Panc1 (cell line): ENCODE data around the gene OLFML1.

Source experiments
- POLR2AphosphoS5 ChIP-seq: IDR thresholded peaks from 2 replicates; pipeline ENCODE4 v1.6.1; 2012; ENCODE audit warnings: mild to moderate bottlenecking, low read depth, low read length, moderate library complexity
- SIN3A ChIP-seq: IDR thresholded peaks from 2 replicates; pipeline ENCODE4 v1.6.1; 2012; ENCODE audit warnings: low read depth, mild to moderate bottlenecking, low read length, moderate library complexity, borderline replicate concordance; ENCODE audit not compliant: insufficient read depth
- TF ChIP-seq, protein P1 (sequence below): fragments of 450-650 bp; IDR thresholded peaks from 2 replicates; pipeline ENCODE4 v1.5.1; 2017; ENCODE audit warnings: mild to moderate bottlenecking
- TF ChIP-seq, protein P2 (sequence below), 2 experiments: IDR thresholded peaks; 2 replicates each; pipeline ENCODE4 v1.6.1; 2011 to 2012; ENCODE audit warnings: low read depth in 2 of 2, control low read depth in 1 of 2, low read length in 1 of 2, mild to moderate bottlenecking in 1 of 2, moderate library complexity in 1 of 2; ENCODE audit not compliant: insufficient read depth in 1 of 2

DNA sequence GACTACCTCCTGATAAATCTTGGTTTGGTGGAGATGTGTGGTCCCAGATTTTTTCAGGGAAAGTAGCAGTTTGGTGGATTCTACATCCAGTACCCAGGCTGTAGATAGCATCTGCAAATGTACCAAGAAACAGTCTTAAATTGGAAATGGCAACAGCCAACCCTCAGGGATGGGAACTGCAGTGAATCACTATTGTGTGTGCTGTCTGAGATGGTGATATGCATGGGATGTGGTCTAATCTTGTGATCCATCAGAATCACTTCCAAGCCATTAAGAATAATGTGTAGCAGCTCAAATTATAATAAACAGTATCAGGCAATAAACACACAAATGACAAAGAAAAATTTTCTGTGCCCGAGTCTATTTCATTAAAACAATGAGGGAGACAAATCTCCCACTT is 3.4 kb downstream of the OLFML1 start:
- TF ChIP-seq, protein P1, sequence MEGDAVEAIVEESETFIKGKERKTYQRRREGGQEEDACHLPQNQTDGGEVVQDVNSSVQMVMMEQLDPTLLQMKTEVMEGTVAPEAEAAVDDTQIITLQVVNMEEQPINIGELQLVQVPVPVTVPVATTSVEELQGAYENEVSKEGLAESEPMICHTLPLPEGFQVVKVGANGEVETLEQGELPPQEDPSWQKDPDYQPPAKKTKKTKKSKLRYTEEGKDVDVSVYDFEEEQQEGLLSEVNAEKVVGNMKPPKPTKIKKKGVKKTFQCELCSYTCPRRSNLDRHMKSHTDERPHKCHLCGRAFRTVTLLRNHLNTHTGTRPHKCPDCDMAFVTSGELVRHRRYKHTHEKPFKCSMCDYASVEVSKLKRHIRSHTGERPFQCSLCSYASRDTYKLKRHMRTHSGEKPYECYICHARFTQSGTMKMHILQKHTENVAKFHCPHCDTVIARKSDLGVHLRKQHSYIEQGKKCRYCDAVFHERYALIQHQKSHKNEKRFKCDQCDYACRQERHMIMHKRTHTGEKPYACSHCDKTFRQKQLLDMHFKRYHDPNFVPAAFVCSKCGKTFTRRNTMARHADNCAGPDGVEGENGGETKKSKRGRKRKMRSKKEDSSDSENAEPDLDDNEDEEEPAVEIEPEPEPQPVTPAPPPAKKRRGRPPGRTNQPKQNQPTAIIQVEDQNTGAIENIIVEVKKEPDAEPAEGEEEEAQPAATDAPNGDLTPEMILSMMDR, result no peak
- TF ChIP-seq, protein P2, sequence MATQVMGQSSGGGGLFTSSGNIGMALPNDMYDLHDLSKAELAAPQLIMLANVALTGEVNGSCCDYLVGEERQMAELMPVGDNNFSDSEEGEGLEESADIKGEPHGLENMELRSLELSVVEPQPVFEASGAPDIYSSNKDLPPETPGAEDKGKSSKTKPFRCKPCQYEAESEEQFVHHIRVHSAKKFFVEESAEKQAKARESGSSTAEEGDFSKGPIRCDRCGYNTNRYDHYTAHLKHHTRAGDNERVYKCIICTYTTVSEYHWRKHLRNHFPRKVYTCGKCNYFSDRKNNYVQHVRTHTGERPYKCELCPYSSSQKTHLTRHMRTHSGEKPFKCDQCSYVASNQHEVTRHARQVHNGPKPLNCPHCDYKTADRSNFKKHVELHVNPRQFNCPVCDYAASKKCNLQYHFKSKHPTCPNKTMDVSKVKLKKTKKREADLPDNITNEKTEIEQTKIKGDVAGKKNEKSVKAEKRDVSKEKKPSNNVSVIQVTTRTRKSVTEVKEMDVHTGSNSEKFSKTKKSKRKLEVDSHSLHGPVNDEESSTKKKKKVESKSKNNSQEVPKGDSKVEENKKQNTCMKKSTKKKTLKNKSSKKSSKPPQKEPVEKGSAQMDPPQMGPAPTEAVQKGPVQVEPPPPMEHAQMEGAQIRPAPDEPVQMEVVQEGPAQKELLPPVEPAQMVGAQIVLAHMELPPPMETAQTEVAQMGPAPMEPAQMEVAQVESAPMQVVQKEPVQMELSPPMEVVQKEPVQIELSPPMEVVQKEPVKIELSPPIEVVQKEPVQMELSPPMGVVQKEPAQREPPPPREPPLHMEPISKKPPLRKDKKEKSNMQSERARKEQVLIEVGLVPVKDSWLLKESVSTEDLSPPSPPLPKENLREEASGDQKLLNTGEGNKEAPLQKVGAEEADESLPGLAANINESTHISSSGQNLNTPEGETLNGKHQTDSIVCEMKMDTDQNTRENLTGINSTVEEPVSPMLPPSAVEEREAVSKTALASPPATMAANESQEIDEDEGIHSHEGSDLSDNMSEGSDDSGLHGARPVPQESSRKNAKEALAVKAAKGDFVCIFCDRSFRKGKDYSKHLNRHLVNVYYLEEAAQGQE (IDR thresholded peaks at IDR 0.05; ENCODE audit: insufficient read depth in 1 of 2, low read depth in 2 of 2, low read length in 1 of 2), result no peak
- TF ChIP-seq POLR2AphosphoS5, result no peak
- TF ChIP-seq SIN3A, result no peak
